Lower leg skin (tissue), 3 donors: ENCODE results near the gene TPM4.

Experiments used
- POLR2A ChIP-seq, 2 donors: fragments of 450-650 bp; IDR thresholded peaks; one replicate each; pipeline ENCODE4 v1.6.1; 2016 to 2017; ENCODE audit warnings: antibody characterized with exemption in 2 of 2, mild to moderate bottlenecking in 1 of 2, moderate library complexity in 1 of 2
- TF ChIP-seq, protein P1 (sequence below), 3 donors: fragments of 450-650 bp; IDR thresholded peaks; one replicate each; pipeline ENCODE4 v1.5.1; 2016; ENCODE audit warnings: antibody characterized with exemption in 3 of 3, mild to moderate bottlenecking in 3 of 3, moderate library complexity in 2 of 3

DNA sequence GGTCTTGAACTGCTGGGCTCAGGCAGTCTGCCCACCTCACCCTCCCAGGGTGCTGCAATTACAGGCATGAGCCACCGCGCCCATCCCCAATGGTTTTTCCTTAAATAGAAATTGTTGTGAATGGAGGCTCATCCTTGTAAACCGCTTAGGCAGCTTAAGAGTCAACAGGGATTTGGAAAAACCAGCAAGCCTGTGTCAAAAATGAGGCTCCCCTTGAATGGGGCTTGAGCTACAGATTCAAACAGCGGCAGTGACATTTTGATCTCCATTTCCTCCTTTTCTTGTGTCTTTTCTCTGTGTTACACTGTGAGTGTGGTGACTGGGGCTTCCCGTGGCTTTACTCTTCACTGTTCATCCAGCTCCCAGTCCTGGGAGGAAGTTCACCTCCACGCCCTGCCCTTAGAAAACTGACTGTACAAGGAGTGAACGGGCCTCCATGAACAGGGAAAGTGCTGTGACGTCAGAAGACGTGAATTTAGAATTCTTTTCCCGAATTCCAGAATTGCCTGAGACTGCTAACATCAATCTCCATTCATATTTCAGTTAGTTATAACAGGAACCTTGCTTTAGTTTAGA, 20.1 kb downstream of the TPM4 start:
- TF ChIP-seq POLR2A (IDR thresholded peaks at IDR 0.05) = no peak
- TF ChIP-seq, protein P1, sequence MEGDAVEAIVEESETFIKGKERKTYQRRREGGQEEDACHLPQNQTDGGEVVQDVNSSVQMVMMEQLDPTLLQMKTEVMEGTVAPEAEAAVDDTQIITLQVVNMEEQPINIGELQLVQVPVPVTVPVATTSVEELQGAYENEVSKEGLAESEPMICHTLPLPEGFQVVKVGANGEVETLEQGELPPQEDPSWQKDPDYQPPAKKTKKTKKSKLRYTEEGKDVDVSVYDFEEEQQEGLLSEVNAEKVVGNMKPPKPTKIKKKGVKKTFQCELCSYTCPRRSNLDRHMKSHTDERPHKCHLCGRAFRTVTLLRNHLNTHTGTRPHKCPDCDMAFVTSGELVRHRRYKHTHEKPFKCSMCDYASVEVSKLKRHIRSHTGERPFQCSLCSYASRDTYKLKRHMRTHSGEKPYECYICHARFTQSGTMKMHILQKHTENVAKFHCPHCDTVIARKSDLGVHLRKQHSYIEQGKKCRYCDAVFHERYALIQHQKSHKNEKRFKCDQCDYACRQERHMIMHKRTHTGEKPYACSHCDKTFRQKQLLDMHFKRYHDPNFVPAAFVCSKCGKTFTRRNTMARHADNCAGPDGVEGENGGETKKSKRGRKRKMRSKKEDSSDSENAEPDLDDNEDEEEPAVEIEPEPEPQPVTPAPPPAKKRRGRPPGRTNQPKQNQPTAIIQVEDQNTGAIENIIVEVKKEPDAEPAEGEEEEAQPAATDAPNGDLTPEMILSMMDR (IDR thresholded peaks at IDR 0.05) = no peak
